H9 (cell line): ENCODE results near the gene TRIM34. TPM values are rescaled to one million over a fixed set of nuclear protein-coding genes. Genes with fewer than 3 reads are reported as not detected.

ENCODE experiments used
- DNase-seq: peaks from one replicate; pipeline ENCODE4 v3.0.0-alpha.2; 2017
- H2AFZ ChIP-seq: one replicate; pipeline ENCODE4 v1.6.1; 2013; ENCODE audit warnings: mild to moderate bottlenecking, low read length, control low read depth, moderate library complexity
- H2AK5ac ChIP-seq: 2 replicates; pipeline ENCODE4 v1.6.1; 2013; ENCODE audit warnings: low read length, control low read depth, mixed read lengths; ENCODE audit not compliant: insufficient read length
- H2BK120ac ChIP-seq: one replicate; pipeline ENCODE4 v1.6.1; 2013; ENCODE audit warnings: low read depth, mild to moderate bottlenecking, low read length, control low read depth, inconsistent platforms; ENCODE audit not compliant: poor library complexity, severe bottlenecking
- H2BK12ac ChIP-seq: 2 replicates; pipeline ENCODE4 v1.6.1; 2013; ENCODE audit warnings: low read length, control low read depth, mixed read lengths, low read depth; ENCODE audit not compliant: insufficient read length
- H2BK15ac ChIP-seq: 2 replicates; pipeline ENCODE4 v1.6.1; 2013; ENCODE audit warnings: low read depth, low read length, control low read depth
- H2BK20ac ChIP-seq: one replicate; pipeline ENCODE4 v1.6.1; 2013; ENCODE audit warnings: low read depth, mild to moderate bottlenecking, low read length, control low read depth, inconsistent platforms; ENCODE audit not compliant: poor library complexity, severe bottlenecking
- H2BK5ac ChIP-seq: 2 replicates; pipeline ENCODE4 v1.6.1; 2013; ENCODE audit warnings: low read length, control low read depth, mixed read lengths; ENCODE audit not compliant: insufficient read length
- H3K14ac ChIP-seq: 2 replicates; pipeline ENCODE4 v1.6.1; 2013; ENCODE audit warnings: low read length, control low read depth; ENCODE audit not compliant: insufficient read depth
- H3K18ac ChIP-seq: 2 replicates; pipeline ENCODE4 v1.6.1; 2013; ENCODE audit warnings: low read depth, mild to moderate bottlenecking, mixed read lengths, low read length, control low read depth; ENCODE audit not compliant: insufficient read length
- H3K23ac ChIP-seq: 2 replicates; pipeline ENCODE4 v1.6.1; 2013; ENCODE audit warnings: low read length, control low read depth, mixed read lengths, low read depth; ENCODE audit not compliant: insufficient read length
- H3K23me2 ChIP-seq: 2 replicates; pipeline ENCODE4 v1.6.1; 2013; ENCODE audit warnings: low read depth, mild to moderate bottlenecking, mixed read lengths, low read length, control low read depth; ENCODE audit not compliant: insufficient read length, poor library complexity, severe bottlenecking
- H3K27ac ChIP-seq: 2 replicates; pipeline ENCODE4 v1.5.1; 2013; ENCODE audit warnings: low read length, control low read depth, mixed read lengths, low read depth; ENCODE audit not compliant: insufficient read length
- H3K27me3 ChIP-seq: 2 replicates; pipeline ENCODE4 v1.6.1; 2013; ENCODE audit warnings: low read length, control low read depth, inconsistent platforms; ENCODE audit not compliant: insufficient read depth
- H3K4ac ChIP-seq: 2 replicates; pipeline ENCODE4 v1.6.1; 2013; ENCODE audit warnings: low read depth, mild to moderate bottlenecking, control low read depth, inconsistent platforms, low read length, moderate library complexity
- H3K4me1 ChIP-seq: 2 replicates; pipeline ENCODE4 v1.6.1; 2013; ENCODE audit warnings: low read length, control low read depth, inconsistent platforms; ENCODE audit not compliant: insufficient read depth
- H3K4me2 ChIP-seq: 2 replicates; pipeline ENCODE4 v1.6.1; 2013; ENCODE audit warnings: low read length, control low read depth, mixed read lengths; ENCODE audit not compliant: insufficient read length, insufficient read depth
- H3K56ac ChIP-seq: 2 replicates; pipeline ENCODE4 v1.6.1; 2013; ENCODE audit warnings: low read depth, mild to moderate bottlenecking, mixed read lengths, low read length, control low read depth; ENCODE audit not compliant: insufficient read length
- H3K79me1 ChIP-seq: 2 replicates; pipeline ENCODE4 v1.6.1; 2013; ENCODE audit warnings: low read depth, mild to moderate bottlenecking, moderate library complexity, low read length, control low read depth, inconsistent platforms; ENCODE audit not compliant: insufficient read depth, poor library complexity, severe bottlenecking
- H3K79me2 ChIP-seq: 2 replicates; pipeline ENCODE4 v1.6.1; 2013; ENCODE audit warnings: low read length, control low read depth, inconsistent platforms; ENCODE audit not compliant: insufficient read depth
- H3K9ac ChIP-seq: 2 replicates; pipeline ENCODE4 v1.6.1; 2013; ENCODE audit warnings: low read length, control low read depth, mixed read lengths; ENCODE audit not compliant: insufficient read length; ENCODE audit errors: extremely low read depth
- H3K9me3 ChIP-seq: one replicate; pipeline ENCODE4 v1.6.1; 2013; ENCODE audit warnings: low read depth, low read length, inconsistent platforms; ENCODE audit not compliant: control insufficient read depth
- H3T11ph ChIP-seq: one replicate; pipeline ENCODE4 v1.6.1; 2013; ENCODE audit warnings: mild to moderate bottlenecking, low read length, control low read depth, inconsistent platforms
- H4K20me1 ChIP-seq: one replicate; pipeline ENCODE4 v1.6.1; 2013; ENCODE audit not compliant: control insufficient read depth, insufficient read length, insufficient read depth
- H4K5ac ChIP-seq: 2 replicates; pipeline ENCODE4 v1.6.1; 2013; ENCODE audit warnings: low read depth, mild to moderate bottlenecking, mixed read lengths, low read length, control low read depth; ENCODE audit not compliant: insufficient read length
- H4K8ac ChIP-seq: replicated peaks from 2 replicates; pipeline ENCODE4 v1.6.1; 2013; ENCODE audit warnings: low read length, control low read depth, mixed read lengths, low read depth; ENCODE audit not compliant: insufficient read length
- H4K91ac ChIP-seq: 2 replicates; pipeline ENCODE4 v1.6.1; 2013; ENCODE audit warnings: low read depth, mild to moderate bottlenecking, moderate library complexity, mixed read lengths, low read length, control low read depth; ENCODE audit not compliant: insufficient read length
- H3K27ac Mint-ChIP-seq, 3 experiments: 2 replicates in 2 of 3; 3 replicates in 1 of 3; pipeline ENCODE4 v1.8.0; 2020 to 2021; ENCODE audit warnings: mixed read lengths in 3 of 3, mild to moderate bottlenecking in 1 of 3, moderate library complexity in 1 of 3
- H3K27me3 Mint-ChIP-seq: 2 replicates; pipeline ENCODE4 v1.8.0; 2021; ENCODE audit warnings: low read depth, mild to moderate bottlenecking, moderate library complexity, mixed read lengths
- H3K36me3 Mint-ChIP-seq, 3 experiments: 2 replicates in 2 of 3; 3 replicates in 1 of 3; pipeline ENCODE4 v1.8.0; 2020 to 2021; ENCODE audit warnings: low read depth in 3 of 3, mixed read lengths in 3 of 3; ENCODE audit not compliant: insufficient read depth in 1 of 3
- H3K4me1 Mint-ChIP-seq, 2 experiments: 2 replicates each; pipeline ENCODE4 v1.8.0; 2020; ENCODE audit warnings: mixed read lengths in 2 of 2
- H3K4me3 Mint-ChIP-seq, 2 experiments: 2 replicates in 1 of 2; 3 replicates in 1 of 2; pipeline ENCODE4 v1.8.0; 2020 to 2021; ENCODE audit warnings: mild to moderate bottlenecking in 2 of 2, mixed read lengths in 2 of 2, moderate library complexity in 1 of 2
- H3K9me3 Mint-ChIP-seq, 2 experiments: 2 replicates in 1 of 2; 3 replicates in 1 of 2; pipeline ENCODE4 v1.8.0; 2020; ENCODE audit warnings: mild to moderate bottlenecking in 2 of 2, mixed read lengths in 2 of 2, moderate library complexity in 1 of 2
- CTCF ChIP-seq: fragments of 200-600 bp; sonication (generic); conservative IDR thresholded peaks from 3 replicates; pipeline ENCODE4 v1.8.0; 2021; ENCODE audit warnings: antibody characterized with exemption, mild to moderate bottlenecking
- WGBS: extraction: QIAGEN DNeasy Blood & Tissue Kit; methylation state at CpG from one replicate; pipeline ENCODE4 v1.1.7; 2013; ENCODE audit warnings: missing lambda C conversion rate, low lambda C conversion rate, mixed read lengths; ENCODE audit not compliant: insufficient read length; ENCODE audit errors: extremely low coverage; 5-methylcytosine and 5-hydroxymethylcytosine counted together
- total RNA-seq: library from RNA; stranded (reverse); gene quantifications from 2 replicates; pipeline ENCODE4 v1.2.1, GENCODE V29; 2021

TRIM34 gene
- total RNA-seq, 1 experiment from 2014 or later, result 0.59 TPM

GRCh38 chr11:5575152-5575551 lies 49.6 kb upstream of the TRIM34 start:
- Histone ChIP-seq H2BK5ac (no peak overlapping the region), H2BK120ac (no peak overlapping the region)

More at GRCh38 chr11:5575152-5575551, 49.6 kb upstream of the TRIM34 start:
- H3K18ac ChIP-seq, result no peak overlapping the region
- H4K20me1 ChIP-seq, result no peaks in the 10 kb centered on the region
- no peak overlapping the region for H3K23ac ChIP-seq
- no peak for TF ChIP-seq CTCF
- no peak overlapping the region for H3T11ph ChIP-seq
- Mint-ChIP-seq H3K9me3 (no peaks in the 10 kb centered on the region), H3K27ac (no peak overlapping the region), H3K4me1 (no peaks in the 10 kb centered on the region), H3K27me3 (no peaks in the 10 kb centered on the region), H3K36me3 (no peaks in the 10 kb centered on the region), H3K4me3 (no peak overlapping the region)
- no peak overlapping the region for H3K27ac ChIP-seq
- no peak overlapping the region for H2BK20ac ChIP-seq
- no peak for DNase-seq
- no peak overlapping the region for H2BK12ac ChIP-seq
- H3K23me2 ChIP-seq, result no peaks in the 10 kb centered on the region
- no peaks in the 10 kb centered on the region for H3K79me2 ChIP-seq
- no peak overlapping the region for H3K4ac ChIP-seq
- no peak overlapping the region for H4K5ac ChIP-seq
- no peak overlapping the region for H4K8ac ChIP-seq
- no CpG with 5 or more reads among the region's 4 CpGs for WGBS
- H4K91ac ChIP-seq, result no peak overlapping the region
- no peaks in the 10 kb centered on the region for H3K27me3 ChIP-seq
- H3K79me1 ChIP-seq, result no peaks in the 10 kb centered on the region
- no peak overlapping the region for H3K14ac ChIP-seq
- no peaks in the 10 kb centered on the region for H3K9me3 ChIP-seq
- H3K9ac ChIP-seq, result no peak overlapping the region
- no peak overlapping the region for H3K4me2 ChIP-seq
- no peaks in the 10 kb centered on the region; the same call in 1 of the 2 replicates for H3K4me1 ChIP-seq
- no peak overlapping the region for H2BK15ac ChIP-seq
- H3K56ac ChIP-seq, result no peak overlapping the region
- H2AK5ac ChIP-seq, result no peak overlapping the region
- no peak overlapping the region for H2AFZ ChIP-seq
